Ascending aorta (tissue), 2 donors: ENCODE results near the gene CUL1. TPM values are rescaled to one million over a fixed set of nuclear protein-coding genes. Genes with fewer than 3 reads are reported as not detected.

Experiments
- DNase-seq, 2 donors: peaks; one replicate each; pipeline ENCODE4 v3.0.0-alpha.2; 2019; ENCODE audit warnings: low spot score in 2 of 2
- H3K27ac ChIP-seq, 2 donors: fragments of 200-600 bp; sonication (generic); one replicate each; pipeline ENCODE4 v1.5.1; 2016 to 2017; ENCODE audit warnings: mild to moderate bottlenecking in 1 of 2
- H3K27me3 ChIP-seq: fragments of 200-600 bp; sonication (generic); one replicate; pipeline ENCODE4 v1.5.1; 2017
- H3K36me3 ChIP-seq, 2 donors: fragments of 200-600 bp; sonication (generic); one replicate each; pipeline ENCODE4 v1.5.1; 2016
- H3K4me1 ChIP-seq, 2 donors: fragments of 200-600 bp; sonication (generic); one replicate each; pipeline ENCODE4 v1.5.1; 2016 to 2017; ENCODE audit warnings: mild to moderate bottlenecking in 1 of 2
- H3K4me3 ChIP-seq, 2 donors: fragments of 200-600 bp; sonication (generic); one replicate each; pipeline ENCODE4 v1.5.1; 2016 to 2017; ENCODE audit warnings: mild to moderate bottlenecking in 1 of 2
- H3K9me3 ChIP-seq, 2 donors: fragments of 200-600 bp; sonication (generic); one replicate each; pipeline ENCODE4 v1.5.1; 2016
- intact Hi-C: fragments of 100-400 bp; cut with DNase I; formaldehyde crosslinking; loops from one replicate; pipeline ENCODE4 v1.15.1; 2023
- total RNA-seq: library from RNA; depleted of rRNA; stranded (reverse); fragments of >200 nt; gene quantifications from one replicate; pipeline ENCODE4 v1.1.0, GENCODE V29; 2016
- TF ChIP-seq, protein P1 (sequence below), 3 experiments: fragments of 200-600 bp in 2 of 3; fragments of 450-650 bp in 1 of 3; sonication (generic) in 2 of 3; IDR thresholded peaks; one replicate each; pipeline ENCODE4 v1.5.1; 2016 to 2019; ENCODE audit warnings: antibody characterized with exemption in 3 of 3, mild to moderate bottlenecking in 1 of 3, moderate library complexity in 1 of 3

The CUL1 gene
- total RNA-seq, 1 donor from 2014 or later, result 16.3 TPM

DNA sequence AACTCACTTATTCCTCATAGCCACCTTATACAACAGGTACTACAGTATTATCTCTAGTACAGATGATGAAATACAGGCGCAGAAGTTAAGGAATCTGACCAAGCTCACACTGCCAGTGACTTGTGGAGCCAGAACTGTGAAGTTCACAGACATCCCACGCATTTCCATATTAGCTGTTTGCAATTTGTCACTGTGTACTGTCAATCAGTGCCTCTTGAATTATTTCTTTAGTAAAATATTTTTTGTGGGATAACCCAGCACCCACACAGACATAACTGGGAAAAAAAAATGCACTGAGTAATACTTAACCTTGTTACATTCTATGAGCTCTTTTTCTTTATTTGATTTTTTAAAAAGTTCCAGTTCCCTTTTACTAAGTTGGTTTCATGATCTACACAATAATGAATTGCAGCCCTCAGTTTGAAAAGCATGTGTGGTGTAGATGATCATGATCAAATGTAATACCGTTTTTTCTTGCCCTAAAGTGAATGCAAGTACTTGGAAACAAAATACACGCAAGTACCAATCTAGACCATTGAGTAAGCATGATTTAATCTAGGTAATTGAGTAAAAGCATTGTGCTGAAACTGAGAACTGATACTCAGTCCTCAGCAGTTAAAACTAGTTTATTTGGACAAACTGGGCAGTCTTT is 14.1 kb downstream of the CUL1 start:
- Histone ChIP-seq H3K27me3 (no peaks in the 10 kb centered on the region), H3K4me1 (peaks cover 0 to 9% of the 10 kb centered on the region in 2 donors), H3K9me3 (no peaks in the 10 kb centered on the region), H3K27ac (no peak overlapping the region), H3K36me3 (no peaks in the 10 kb centered on the region), H3K4me3 (no peak overlapping the region)
- DNase-seq, result no peak
- intact Hi-C loops, result no loop called here
- TF ChIP-seq, protein P1, sequence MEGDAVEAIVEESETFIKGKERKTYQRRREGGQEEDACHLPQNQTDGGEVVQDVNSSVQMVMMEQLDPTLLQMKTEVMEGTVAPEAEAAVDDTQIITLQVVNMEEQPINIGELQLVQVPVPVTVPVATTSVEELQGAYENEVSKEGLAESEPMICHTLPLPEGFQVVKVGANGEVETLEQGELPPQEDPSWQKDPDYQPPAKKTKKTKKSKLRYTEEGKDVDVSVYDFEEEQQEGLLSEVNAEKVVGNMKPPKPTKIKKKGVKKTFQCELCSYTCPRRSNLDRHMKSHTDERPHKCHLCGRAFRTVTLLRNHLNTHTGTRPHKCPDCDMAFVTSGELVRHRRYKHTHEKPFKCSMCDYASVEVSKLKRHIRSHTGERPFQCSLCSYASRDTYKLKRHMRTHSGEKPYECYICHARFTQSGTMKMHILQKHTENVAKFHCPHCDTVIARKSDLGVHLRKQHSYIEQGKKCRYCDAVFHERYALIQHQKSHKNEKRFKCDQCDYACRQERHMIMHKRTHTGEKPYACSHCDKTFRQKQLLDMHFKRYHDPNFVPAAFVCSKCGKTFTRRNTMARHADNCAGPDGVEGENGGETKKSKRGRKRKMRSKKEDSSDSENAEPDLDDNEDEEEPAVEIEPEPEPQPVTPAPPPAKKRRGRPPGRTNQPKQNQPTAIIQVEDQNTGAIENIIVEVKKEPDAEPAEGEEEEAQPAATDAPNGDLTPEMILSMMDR (IDR thresholded peaks at IDR 0.05), result no peak

DNA sequence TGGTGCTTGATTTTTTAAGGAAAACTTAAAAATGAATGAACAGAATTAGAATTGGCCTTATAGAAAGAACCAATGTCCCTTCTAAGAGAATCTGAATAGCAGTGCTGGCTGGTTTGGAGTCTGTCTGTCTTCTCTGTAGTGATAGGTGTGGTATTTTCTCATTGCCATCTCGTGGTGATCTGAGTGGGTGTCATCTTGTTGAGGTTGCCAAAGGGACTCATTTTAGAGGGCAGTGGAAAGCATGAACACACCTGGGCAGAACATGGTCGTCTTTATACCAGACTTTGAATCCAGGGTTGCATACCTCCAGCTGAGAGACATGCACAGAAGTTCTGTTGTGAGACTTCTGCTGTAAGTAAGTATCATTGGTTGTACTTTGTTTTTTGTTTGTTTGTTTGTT is 15.8 kb downstream of the CUL1 start:
- Histone ChIP-seq H3K27me3 (no peaks in the 10 kb centered on the region), H3K9me3 (no peaks in the 10 kb centered on the region), H3K4me3 (no peak overlapping the region), H3K36me3 (no peaks in the 10 kb centered on the region), H3K27ac (no peak overlapping the region), H3K4me1 (peaks cover 0 to 4% of the 10 kb centered on the region in 2 donors)
- intact Hi-C loops, result no loop called here
- TF ChIP-seq, protein P1 (IDR thresholded peaks at IDR 0.05), result no peak
- DNase-seq, result no peak

DNA sequence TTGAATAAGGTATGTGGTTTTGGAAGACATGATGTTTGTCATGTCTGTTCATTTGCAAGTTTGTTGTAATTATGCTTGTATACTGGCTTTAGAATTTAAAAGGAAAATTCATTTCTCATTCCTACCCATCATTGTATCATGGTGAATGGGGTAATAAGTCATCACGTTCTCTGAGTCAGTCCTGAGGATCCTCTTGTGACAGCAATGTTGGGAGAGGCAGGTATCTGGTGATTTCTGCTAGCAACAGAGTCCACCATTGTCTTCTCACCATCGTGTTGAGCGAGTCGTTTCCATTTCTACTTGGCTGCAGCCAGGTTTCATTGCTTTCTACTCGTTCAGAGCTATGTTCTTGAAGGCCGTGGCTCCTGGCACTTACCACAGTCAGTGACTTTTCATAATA is 16.3 kb downstream of the CUL1 start:
- no peak overlapping the region for H3K4me3 ChIP-seq
- H3K9me3 ChIP-seq, result no peaks in the 10 kb centered on the region
- no peak overlapping the region for H3K27ac ChIP-seq
- DNase-seq, result no peak
- TF ChIP-seq, protein P1 (IDR thresholded peaks at IDR 0.05), result no peak
- intact Hi-C loops, result no loop called here
- no peaks in the 10 kb centered on the region for H3K27me3 ChIP-seq
- peaks cover 0 to 4% of the 10 kb centered on the region in 2 donors for H3K4me1 ChIP-seq
- H3K36me3 ChIP-seq, result no peaks in the 10 kb centered on the region

DNA sequence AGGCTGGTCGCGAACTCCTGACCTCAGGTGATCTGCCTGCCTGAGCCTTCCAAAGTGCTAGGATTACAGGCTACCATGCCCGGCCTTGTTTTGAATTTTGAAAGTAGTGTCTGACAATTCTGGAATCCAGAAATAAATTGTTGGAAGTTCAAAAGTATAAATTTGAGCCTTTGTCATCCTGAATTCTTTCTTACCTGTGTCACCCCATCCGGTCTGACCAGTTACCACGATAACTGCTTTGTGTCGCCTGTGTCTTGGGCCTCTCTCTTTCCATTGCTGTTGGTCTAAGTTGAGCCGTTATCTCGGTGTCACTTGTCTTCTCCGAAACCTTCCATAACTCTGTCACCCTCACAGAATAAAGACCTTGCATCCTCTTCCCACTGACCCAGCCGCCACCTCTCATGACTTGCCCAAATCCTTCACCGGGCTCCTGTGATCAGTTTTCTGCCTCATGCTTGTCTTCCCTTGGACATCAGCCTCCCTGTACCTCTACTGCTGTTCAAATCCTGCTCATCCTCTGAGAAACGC is 18.6 kb downstream of the CUL1 start:
- TF ChIP-seq, protein P1 (IDR thresholded peaks at IDR 0.05), result no peak
- H3K27me3 ChIP-seq, result no peaks in the 10 kb centered on the region
- H3K4me3 ChIP-seq, result no peak overlapping the region
- no peak for DNase-seq
- intact Hi-C loops, result no loop called here
- no peaks in the 10 kb centered on the region for H3K36me3 ChIP-seq
- H3K27ac ChIP-seq, result no peak overlapping the region
- no peaks in the 10 kb centered on the region for H3K9me3 ChIP-seq
- peaks cover 0 to 4% of the 10 kb centered on the region in 2 donors for H3K4me1 ChIP-seq

DNA sequence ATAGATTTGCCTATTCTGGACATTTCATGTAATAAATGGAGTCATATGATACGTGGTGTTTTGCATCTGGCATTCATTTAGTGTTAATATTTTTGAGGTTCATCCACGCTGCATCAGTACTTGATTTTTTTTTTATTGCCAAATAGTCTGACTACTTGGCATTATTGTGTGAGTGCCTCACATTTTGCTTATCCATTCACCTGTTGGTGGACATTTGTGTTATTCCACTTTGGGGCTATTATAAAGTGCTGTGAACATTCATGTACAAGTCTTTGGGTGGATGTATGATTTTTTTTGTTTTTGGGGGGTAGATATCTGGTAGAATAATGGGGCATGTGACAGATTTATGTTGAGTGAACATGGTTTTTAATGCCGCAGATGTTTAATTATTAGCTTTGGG is 19.7 kb downstream of the CUL1 start:
- TF ChIP-seq, protein P1 (IDR thresholded peaks at IDR 0.05), result no peak
- intact Hi-C loops, result no loop called here
- H3K4me1 ChIP-seq, result peaks cover 0 to 6% of the 10 kb centered on the region in 2 donors

More for the DNA sequence above, 19.7 kb downstream of the CUL1 start:
- Histone ChIP-seq H3K4me3 (no peak overlapping the region), H3K36me3 (no peaks in the 10 kb centered on the region), H3K27ac (no peak overlapping the region), H3K27me3 (no peaks in the 10 kb centered on the region), H3K9me3 (no peaks in the 10 kb centered on the region)
- DNase-seq, result no peak
